HCT116 (cell line): ENCODE measurements around the gene MEIKIN. TPM values are rescaled to one million over a fixed set of nuclear protein-coding genes. Genes with fewer than 3 reads are reported as not detected.

Source experiments
- ATAC-seq: fragments of 200-7000 bp; cut with Tn5 transposase; 2 replicates; pipeline ENCODE4 v1.9.1; 2020; ENCODE audit warnings: mild to moderate bottlenecking, moderate library complexity
- BruUV-seq: library from RNA; stranded (reverse); fragments of 400-500 nt; replicated peaks from 2 replicates; lab custom pipeline; 2021; lab: Mats Ljungman, UMichigan
- CTCF ChIA-PET: fragments of 300-600 bp; sonication (Branson Sonifier 250); formaldehyde crosslinking; loops from one replicate; lab custom pipeline; 2021; ENCODE audit warnings: antibody characterized with exemption; lab: Charles Lee
- POLR2A ChIA-PET: fragments of 300-600, 350-600 bp; sonication (Branson Sonifier 250); formaldehyde crosslinking; loops from one replicate; lab custom pipeline; 2021; ENCODE audit warnings: antibody characterized with exemption; lab: Charles Lee
- RAD21 ChIA-PET, 2 experiments: fragments of 300-600 bp; sonication (Branson Sonifier 250); formaldehyde crosslinking; loops; one replicate each; lab custom pipeline; 2023; ENCODE audit warnings: low total read pairs in 2 of 2; ENCODE audit not compliant: uncharacterized antibody in 2 of 2, unreplicated experiment in 2 of 2, low non-redundant PET in 1 of 2; lab: Charles Lee
- DNase-seq: peaks from one replicate; pipeline ENCODE4 v3.0.0-alpha.2; 2010; ENCODE audit warnings: low read depth, low spot score
- H2AFZ ChIP-seq: fragments of 200-600 bp; shearing (Covaris generic), sonication (generic); 2 replicates; pipeline ENCODE4 v1.6.1; 2017; ENCODE audit warnings: low read depth, mixed run types, mixed read lengths, antibody characterized with exemption, low read length; ENCODE audit not compliant: poor library complexity, severe bottlenecking
- H3K27ac ChIP-seq: 2 replicates; pipeline ENCODE4 v1.5.1; 2012; ENCODE audit warnings: low read depth, low read length
- H3K27me3 ChIP-seq: fragments of 200-600 bp; sonication (generic); 2 replicates; pipeline ENCODE4 v1.6.1; 2016; ENCODE audit warnings: mixed run types, low read length, mixed read lengths; ENCODE audit not compliant: insufficient read depth
- H3K36me3 ChIP-seq, 2 experiments: fragments of 200-500 bp in 1 of 2; fragments of 200-600 bp in 1 of 2; sonication (Bioruptor generic) in 1 of 2; sonication (generic) in 1 of 2; 2 replicates each; pipeline versions ENCODE4 v1.5.1 to v1.6.1; 2014 to 2016; ENCODE audit warnings: low read length in 2 of 2, inconsistent platforms in 1 of 2, mixed read lengths in 1 of 2, mixed run types in 1 of 2; ENCODE audit not compliant: insufficient read depth in 2 of 2, control insufficient read depth in 1 of 2
- H3K4me1 ChIP-seq, 2 experiments: fragments of 200-600 bp in 1 of 2; sonication (generic) in 1 of 2; 2 replicates each; pipeline versions ENCODE4 v1.5.1 to v1.6.1; 2012 to 2017; ENCODE audit warnings: low read length in 2 of 2, inconsistent platforms in 1 of 2, mild to moderate bottlenecking in 1 of 2, mixed read lengths in 1 of 2, mixed run types in 1 of 2, moderate library complexity in 1 of 2; ENCODE audit not compliant: insufficient read depth in 2 of 2, control insufficient read depth in 1 of 2
- H3K4me2 ChIP-seq: fragments of 200-600 bp; sonication (generic); 2 replicates; pipeline ENCODE4 v1.6.1; 2017; ENCODE audit warnings: mixed run types, low read length, mixed read lengths
- H3K4me3 ChIP-seq, 2 experiments: fragments of 200-600 bp in 1 of 2; sonication (generic) in 1 of 2; replicated peaks in 1 of 2; 2 replicates each; pipeline ENCODE4 v1.5.1; 2011 to 2016; ENCODE audit warnings: low read length in 2 of 2, control low read depth in 1 of 2, low read depth in 1 of 2, mild to moderate bottlenecking in 1 of 2, mixed read lengths in 1 of 2, mixed run types in 1 of 2
- H3K79me2 ChIP-seq: fragments of 200-600 bp; sonication (generic); 2 replicates; pipeline ENCODE4 v1.6.1; 2017; ENCODE audit warnings: mild to moderate bottlenecking, mixed run types, low read length, moderate library complexity, mixed read lengths; ENCODE audit not compliant: insufficient read depth
- H3K9ac ChIP-seq: fragments of 200-600 bp; sonication (generic); 2 replicates; pipeline ENCODE4 v1.6.1; 2016; ENCODE audit warnings: low read length, mixed read lengths
- H3K9me2 ChIP-seq: fragments of 200-600 bp; sonication (generic), shearing (Covaris generic); 2 replicates; pipeline ENCODE4 v1.6.1; 2017; ENCODE audit warnings: mixed run types, mild to moderate bottlenecking, moderate library complexity; ENCODE audit not compliant: insufficient read depth
- H3K9me3 ChIP-seq, 2 experiments: fragments of 200-500 bp in 1 of 2; fragments of 200-600 bp in 1 of 2; sonication (Bioruptor generic) in 1 of 2; sonication (generic) in 1 of 2; 2 replicates each; pipeline ENCODE4 v1.6.1; 2014 to 2017; ENCODE audit warnings: low read length in 2 of 2, mixed read lengths in 2 of 2, inconsistent platforms in 1 of 2, low read depth in 1 of 2, mild to moderate bottlenecking in 1 of 2, mixed run types in 1 of 2, moderate library complexity in 1 of 2; ENCODE audit not compliant: control insufficient read depth in 1 of 2, insufficient read depth in 1 of 2
- H4K20me1 ChIP-seq: fragments of 200-600 bp; sonication (generic), shearing (Covaris generic); 2 replicates; pipeline ENCODE4 v1.6.1; 2017; ENCODE audit warnings: mixed run types, mild to moderate bottlenecking, moderate library complexity; ENCODE audit not compliant: insufficient read depth
- ATF3 ChIP-seq: IDR thresholded peaks from 2 replicates; pipeline ENCODE4 v1.6.1; 2012
- CBX3 ChIP-seq: IDR thresholded peaks from 2 replicates; pipeline ENCODE4 v1.6.1; 2012; ENCODE audit warnings: low read depth
- CEBPB ChIP-seq: IDR thresholded peaks from 2 replicates; pipeline ENCODE4 v1.6.1; 2012; ENCODE audit warnings: low read depth
- CTCF ChIP-seq, 3 experiments: fragments of 200-600 bp in 1 of 3; sonication (generic) in 1 of 3; IDR thresholded peaks in 2 of 3; conservative IDR thresholded peaks in 1 of 3; 2 replicates each; pipeline ENCODE4 v1.5.1; 2012 to 2017; ENCODE audit warnings: low read depth in 2 of 3, low read length in 2 of 3, antibody characterized with exemption in 1 of 3, borderline replicate concordance in 1 of 3, control low read depth in 1 of 3, mild to moderate bottlenecking in 1 of 3, mixed read lengths in 1 of 3, mixed run types in 1 of 3, moderate library complexity in 1 of 3; ENCODE audit not compliant: insufficient read depth in 1 of 3
- EGR1 ChIP-seq: IDR thresholded peaks from 2 replicates; pipeline ENCODE4 v1.6.1; 2012; ENCODE audit warnings: low read depth
- EZH2phosphoT487 ChIP-seq: fragments of 200-600 bp; IDR thresholded peaks from 2 replicates; pipeline ENCODE4 v1.6.1; 2018; ENCODE audit warnings: antibody characterized with exemption, borderline replicate concordance
- JUND ChIP-seq: IDR thresholded peaks from 2 replicates; pipeline ENCODE4 v1.6.1; 2012
- POLR2A ChIP-seq: IDR thresholded peaks from 2 replicates; pipeline ENCODE4 v1.7.0; 2011; ENCODE audit warnings: borderline replicate concordance; ENCODE audit not compliant: insufficient read depth, insufficient read length; ENCODE audit errors: extremely low read depth
- POLR2AphosphoS5 ChIP-seq: IDR thresholded peaks from 2 replicates; pipeline ENCODE4 v1.6.1; 2011; ENCODE audit warnings: mild to moderate bottlenecking, low read depth, low read length, moderate library complexity
- RAD21 ChIP-seq: IDR thresholded peaks from 2 replicates; pipeline ENCODE4 v1.6.1; 2012; ENCODE audit warnings: low read depth, mild to moderate bottlenecking
- SP1 ChIP-seq: IDR thresholded peaks from 2 replicates; pipeline ENCODE4 v1.6.1; 2012; ENCODE audit warnings: low read depth
- SRF ChIP-seq: IDR thresholded peaks from 2 replicates; pipeline ENCODE4 v1.6.1; 2012; ENCODE audit warnings: low read depth
- TCF7L2 ChIP-seq: IDR thresholded peaks from 2 replicates; pipeline ENCODE4 v1.7.0; 2011; ENCODE audit warnings: borderline replicate concordance, inconsistent platforms; ENCODE audit not compliant: insufficient read depth, insufficient read length; ENCODE audit errors: extremely low read depth
- YY1 ChIP-seq: IDR thresholded peaks from 2 replicates; pipeline ENCODE4 v1.6.1; 2011; ENCODE audit warnings: low read length, low read depth, moderate library complexity, mild to moderate bottlenecking; ENCODE audit not compliant: insufficient replicate concordance; ENCODE audit errors: extremely low read depth
- ZBTB33 ChIP-seq: IDR thresholded peaks from 2 replicates; pipeline ENCODE4 v1.6.1; 2011; ENCODE audit warnings: mild to moderate bottlenecking, low read length, moderate library complexity; ENCODE audit not compliant: insufficient replicate concordance; ENCODE audit errors: extremely low read depth
- ZFX ChIP-seq: fragments of 450-650 bp; IDR thresholded peaks from 2 replicates; pipeline ENCODE4 v1.6.1; 2017
- ZNF274 ChIP-seq: fragments of 200-500 bp; sonication (Bioruptor generic); IDR thresholded peaks from 2 replicates; pipeline ENCODE4 v1.6.1; 2014; ENCODE audit warnings: mild to moderate bottlenecking, low read depth, low read length, inconsistent platforms
- intact Hi-C: fragments of 100-400 bp; cut with micrococcal nuclease; formaldehyde crosslinking; loops from 2 replicates; pipeline ENCODE4 v1.10.0; 2022
- total RNA-seq: library from RNA; stranded (reverse); gene quantifications from one replicate; pipeline ENCODE4 v1.2.1, GENCODE V29; 2021; ENCODE audit not compliant: unreplicated experiment

The MEIKIN gene
- total RNA-seq, 1 experiment from 2014 or later = not detected

GRCh38 chr5:131966551-131966950 lies 21.1 kb upstream of the MEIKIN start:
- H3K9me2 ChIP-seq = no peaks in the 10 kb centered on the region
- no peak overlapping the region for H3K4me3 ChIP-seq
- no peak overlapping the region for H3K9ac ChIP-seq
- DNase-seq = no peak
- BruUV-seq = no TSS peak
- ChIA-PET CTCF (no interaction called here), RAD21 (no interaction called here), POLR2A (no interaction called here)
- H3K4me1 ChIP-seq = no peaks in the 10 kb centered on the region
- H3K4me2 ChIP-seq = no peak overlapping the region
- no peaks in the 10 kb centered on the region for H3K79me2 ChIP-seq
- no peaks in the 10 kb centered on the region for H3K27me3 ChIP-seq
- TF ChIP-seq EZH2phosphoT487 (no peak), CBX3 (no peak), RAD21 (no peak), JUND (no peak), ATF3 (no peak), CEBPB (no peak), EGR1 (no peak), SP1 (no peak), ZFX (no peak), TCF7L2 (no peak), ZNF274 (no peak), POLR2A (no peak), ZBTB33 (no peak), CTCF (IDR thresholded peaks at IDR 0.05 in 2 of 3, conservative IDR thresholded peaks at IDR 0.05 in 1 of 3; ENCODE audit: borderline replicate concordance in 1 of 3, insufficient read depth in 1 of 3, low read depth in 2 of 3, low read length in 2 of 3) (no peak), YY1 (no peak), SRF (no peak), POLR2AphosphoS5 (no peak)
- no peaks in the 10 kb centered on the region for H4K20me1 ChIP-seq
- no peak for ATAC-seq
- H3K9me3 ChIP-seq = no peaks in the 10 kb centered on the region
- H3K27ac ChIP-seq = no peak overlapping the region
- no peaks in the 10 kb centered on the region for H3K36me3 ChIP-seq
- intact Hi-C loops = no loop called here
- no peak overlapping the region for H2AFZ ChIP-seq
